H1 (cell line): ENCODE data around the gene DENND4B. TPM values are rescaled to one million over a fixed set of nuclear protein-coding genes. Genes with fewer than 3 reads are reported as not detected.

Experiments
- CTCF ChIA-PET: fragments of 300-600 bp; sonication (Branson Sonifier 250); formaldehyde crosslinking; loops from one replicate; lab custom pipeline; 2021; ENCODE audit not compliant: partially characterized antibody; lab: Charles Lee
- POLR2A ChIA-PET: fragments of 300-600 bp; sonication (Branson Sonifier 250); formaldehyde crosslinking; loops from one replicate; lab custom pipeline; 2021; ENCODE audit warnings: inconsistent platforms; ENCODE audit not compliant: partially characterized antibody; lab: Charles Lee
- DNase-seq, 2 experiments: peaks; one replicate each; pipeline versions ENCODE4 v3.0.0 to v3.0.0-alpha.2; 2010 to 2022; ENCODE audit warnings: low spot score in 2 of 2, low read depth in 1 of 2, mixed read lengths in 1 of 2
- FAIRE-seq: peaks from 2 replicates; lab custom pipeline; 2011; peaks lifted over from hg19 to GRCh38; lab: Jason Lieb, UNC
- H2AFZ ChIP-seq: 2 replicates; pipeline ENCODE4 v1.8.1; 2012; ENCODE audit warnings: low read length, inconsistent platforms
- H2AK5ac ChIP-seq: 2 replicates; pipeline ENCODE4 v1.6.1; 2013; ENCODE audit warnings: low read depth, low read length
- H2BK120ac ChIP-seq: replicated peaks from 2 replicates; pipeline ENCODE3; 2013; ENCODE audit warnings: low read depth, low read length, inconsistent platforms
- H2BK12ac ChIP-seq: 2 replicates; pipeline ENCODE4 v1.6.1; 2013; ENCODE audit warnings: low read depth, low read length
- H2BK15ac ChIP-seq: 2 replicates; pipeline ENCODE4 v1.6.1; 2013; ENCODE audit warnings: low read length
- H2BK20ac ChIP-seq: 2 replicates; pipeline ENCODE4 v1.6.1; 2013; ENCODE audit warnings: low read length
- H2BK5ac ChIP-seq: 2 replicates; pipeline ENCODE4 v1.6.1; 2013; ENCODE audit warnings: low read depth, low read length
- H3K14ac ChIP-seq: 2 replicates; pipeline ENCODE4 v1.6.1; 2013; ENCODE audit warnings: inconsistent platforms; ENCODE audit not compliant: insufficient read length
- H3K18ac ChIP-seq: 2 replicates; pipeline ENCODE4 v1.6.1; 2013; ENCODE audit warnings: low read length; ENCODE audit errors: extremely low read depth
- H3K23ac ChIP-seq: 2 replicates; pipeline ENCODE4 v1.6.1; 2013; ENCODE audit warnings: inconsistent platforms; ENCODE audit not compliant: insufficient read length
- H3K23me2 ChIP-seq: 2 replicates; pipeline ENCODE4 v1.6.1; 2013; ENCODE audit warnings: low read depth, low read length
- H3K27ac ChIP-seq: 2 replicates; pipeline ENCODE4 v1.6.1; 2011; ENCODE audit warnings: low read depth, low read length, inconsistent platforms
- H3K27me3 ChIP-seq, 4 experiments: replicated peaks in 1 of 4; 1 replicate in 1 of 4; 2 replicates in 3 of 4; pipeline versions ENCODE4 v1.6.1 to v1.8.1; 2011 to 2013; ENCODE audit warnings: low read length in 3 of 4, mild to moderate bottlenecking in 3 of 4, inconsistent platforms in 2 of 4, mixed read lengths in 2 of 4, moderate library complexity in 1 of 4; ENCODE audit not compliant: control insufficient read depth in 3 of 4, insufficient read depth in 3 of 4; ENCODE audit errors: extremely low read depth in 1 of 4
- H3K36me3 ChIP-seq, 4 experiments: 2 replicates each; pipeline versions ENCODE4 v1.6.1 to v1.8.1; 2011 to 2013; ENCODE audit warnings: mild to moderate bottlenecking in 4 of 4, low read length in 3 of 4, moderate library complexity in 2 of 4, control low read depth in 1 of 4, inconsistent platforms in 1 of 4; ENCODE audit not compliant: insufficient read depth in 4 of 4, control insufficient read depth in 2 of 4
- H3K4ac ChIP-seq: replicated peaks from 2 replicates; pipeline ENCODE3; 2013; ENCODE audit warnings: low read length, low read depth, mixed read lengths, inconsistent platforms; ENCODE audit not compliant: insufficient read length
- H3K4me1 ChIP-seq, 4 experiments: replicated peaks in 1 of 4; 1 replicate in 1 of 4; 2 replicates in 3 of 4; pipeline versions ENCODE4 v1.6.1 to v1.8.1; 2011 to 2013; ENCODE audit warnings: low read length in 3 of 4, inconsistent platforms in 2 of 4, mixed read lengths in 1 of 4; ENCODE audit not compliant: insufficient read depth in 4 of 4, control insufficient read depth in 3 of 4
- H3K4me2 ChIP-seq, 2 experiments: 2 replicates each; pipeline versions ENCODE4 v1.6.1 to v1.8.1; 2011 to 2013; ENCODE audit warnings: low read depth in 2 of 2, low read length in 2 of 2, control low read depth in 1 of 2, inconsistent platforms in 1 of 2, mild to moderate bottlenecking in 1 of 2; ENCODE audit not compliant: insufficient read depth in 1 of 2
- H3K4me3 ChIP-seq, 4 experiments: fragments of 200-600, 300-600 bp in 1 of 4; sonication (generic), shearing (Covaris generic), sonication (Bioruptor Twin) in 1 of 4; 2 replicates each; pipeline versions ENCODE4 v1.5.1 to v1.8.1; 2011 to 2016; ENCODE audit warnings: low read length in 4 of 4, low read depth in 3 of 4, control low read depth in 2 of 4, inconsistent platforms in 2 of 4, mild to moderate bottlenecking in 2 of 4, mixed read lengths in 1 of 4, moderate library complexity in 1 of 4; ENCODE audit not compliant: insufficient read depth in 2 of 4; ENCODE audit errors: extremely low read depth in 1 of 4
- H3K56ac ChIP-seq: replicated peaks from 2 replicates; pipeline ENCODE3; 2013; ENCODE audit warnings: low read depth, mild to moderate bottlenecking, mixed read lengths, low read length, inconsistent platforms; ENCODE audit not compliant: insufficient read length
- H3K79me1 ChIP-seq: 2 replicates; pipeline ENCODE4 v1.6.1; 2013; ENCODE audit warnings: low read depth, low read length, control low read depth
- H3K79me2 ChIP-seq, 2 experiments: 2 replicates each; pipeline versions ENCODE4 v1.6.1 to v1.8.1; 2012 to 2013; ENCODE audit warnings: low read length in 2 of 2, mild to moderate bottlenecking in 2 of 2, inconsistent platforms in 1 of 2; ENCODE audit not compliant: insufficient read depth in 2 of 2, control insufficient read depth in 1 of 2
- H3K9ac ChIP-seq, 4 experiments: replicated peaks in 1 of 4; 1 replicate in 1 of 4; 2 replicates in 3 of 4; pipeline versions ENCODE4 v1.6.1 to v1.8.1; 2011 to 2013; ENCODE audit warnings: low read depth in 3 of 4, low read length in 3 of 4, control low read depth in 2 of 4, mild to moderate bottlenecking in 2 of 4, moderate library complexity in 2 of 4, inconsistent platforms in 1 of 4; ENCODE audit errors: extremely low read depth in 1 of 4
- H3K9me3 ChIP-seq, 2 experiments: 2 replicates each; pipeline versions ENCODE4 v1.6.1 to v1.8.1; 2012 to 2013; ENCODE audit warnings: mild to moderate bottlenecking in 2 of 2, moderate library complexity in 2 of 2, control low read depth in 1 of 2, inconsistent platforms in 1 of 2, low read depth in 1 of 2, low read length in 1 of 2, mixed read lengths in 1 of 2; ENCODE audit not compliant: insufficient read depth in 2 of 2
- H4K20me1 ChIP-seq, 2 experiments: replicated peaks in 1 of 2; 2 replicates each; pipeline versions ENCODE3 to v1.8.1; 2011 to 2013; ENCODE audit warnings: inconsistent platforms in 2 of 2, low read length in 2 of 2, mild to moderate bottlenecking in 1 of 2; ENCODE audit not compliant: insufficient read depth in 2 of 2, control insufficient read depth in 1 of 2
- H4K5ac ChIP-seq: 2 replicates; pipeline ENCODE4 v1.6.1; 2013; ENCODE audit warnings: low read length, low read depth, mixed read lengths, inconsistent platforms; ENCODE audit not compliant: insufficient read length
- H4K8ac ChIP-seq: 2 replicates; pipeline ENCODE4 v1.8.0; 2013; ENCODE audit warnings: mild to moderate bottlenecking, moderate library complexity, low read length, inconsistent platforms; ENCODE audit not compliant: insufficient read depth; ENCODE audit errors: extremely low read depth
- H4K91ac ChIP-seq: replicated peaks from 2 replicates; pipeline ENCODE3; 2013; ENCODE audit warnings: low read length, mixed read lengths, inconsistent platforms; ENCODE audit not compliant: insufficient read length
- HDAC6 ChIP-seq: IDR thresholded peaks from one replicate; pipeline ENCODE4 v1.7.1; 2012; ENCODE audit warnings: low read depth, mild to moderate bottlenecking, inconsistent platforms, low read length, moderate library complexity
- NANOG ChIP-seq: IDR thresholded peaks from 2 replicates; pipeline ENCODE4 v1.6.1; 2011; ENCODE audit warnings: low read length, low read depth, mild to moderate bottlenecking, inconsistent platforms; ENCODE audit not compliant: insufficient read depth, poor library complexity, severe bottlenecking
- RBBP5 ChIP-seq: IDR thresholded peaks from 2 replicates; pipeline ENCODE4 v1.7.1; 2012; ENCODE audit warnings: low read depth, mild to moderate bottlenecking, inconsistent platforms, low read length, moderate library complexity, borderline replicate concordance
- RFX5 ChIP-seq: IDR thresholded peaks from 2 replicates; pipeline ENCODE4 v1.6.1; 2011; ENCODE audit warnings: low read depth, low read length, improper control_type of control experiment, borderline replicate concordance
- SP4 ChIP-seq: IDR thresholded peaks from 2 replicates; pipeline ENCODE4 v1.6.1; 2012; ENCODE audit warnings: low read length, inconsistent platforms
- YY1 ChIP-seq: IDR thresholded peaks from 2 replicates; pipeline ENCODE4 v1.6.1; 2011; ENCODE audit warnings: low read depth, mild to moderate bottlenecking, low read length
- WGBS, 2 experiments: shearing (Covaris generic) in 1 of 2; methylation state at CpG; one replicate each; pipeline versions ENCODE4 v1.1.6 to v1.1.7; 2013 to 2015; ENCODE audit warnings: low lambda C conversion rate in 2 of 2, mixed read lengths in 2 of 2, inconsistent platforms in 1 of 2, low coverage in 1 of 2, missing lambda C conversion rate in 1 of 2; ENCODE audit not compliant: insufficient replicate concordance in 2 of 2, insufficient coverage in 1 of 2, insufficient read length in 1 of 2; ENCODE audit errors: extremely low coverage in 1 of 2, missing lambda C conversion rate in 1 of 2; 5-methylcytosine and 5-hydroxymethylcytosine counted together
- polyA plus RNA-seq, 7 experiments: library from polyadenylated mRNA; depleted of rRNA in 3 of 7; stranded (reverse) in 5 of 7; unstranded in 2 of 7; fragments of >200 nt in 5 of 7; fragments of 200-250 nt in 2 of 7; gene quantifications; 1 replicate in 5 of 7; 2 replicates in 1 of 7; 4 replicates in 1 of 7; pipeline versions ENCODE4 v1.2.1 to v1.2.3, GENCODE V29; 2011 to 2013; ENCODE audit warnings: missing spikeins in 2 of 7, mixed read lengths in 2 of 7
- total RNA-seq: library from RNA; stranded (reverse); fragmentation: NEBNext Ultra II Directional; extraction: Animal tissue kit (Norgen Biotek cat#: 25700); gene quantifications from 2 replicates; pipeline ENCODE4 v1.2.1, GENCODE V29; 2021

The DENND4B gene
- total and polyA plus RNA-seq, 2 of the 8 experiments (the other 6 are each of a cell fraction or from before 2014, with no cell fraction given) = 45.6 to 61.1 TPM

- H2BK15ac ChIP-seq = no peak overlapping the region
- no peak overlapping the region for H2BK5ac ChIP-seq
- H3K36me3 ChIP-seq = peaks cover 12 to 63% (median 49%) of the 10 kb centered on the region in 4 experiments
- ChIA-PET POLR2A (interaction anchor here (1.0 to 3.7 kb wide), 5 partner anchors 9 to 56 kb away, joined by 3 to 24 read pairs (median 6); partner anchors contain the start of genes DENND4B, GATAD2B and RPS27), CTCF (interaction anchor here (0.8 to 1.8 kb wide), 3 partner anchors 9 to 12 kb away, joined by 4 to 5 read pairs (median 5); partner anchors contain the start of genes DENND4B and GATAD2B)
- H2BK120ac ChIP-seq = no peak overlapping the region
- no peak overlapping the region for H3K56ac ChIP-seq
- TF ChIP-seq YY1 = no peak
- no peak for TF ChIP-seq HDAC6
- TF ChIP-seq RBBP5 = no peak
- TF ChIP-seq RFX5 = no peak
- TF ChIP-seq SP4 = no peak
- TF ChIP-seq NANOG = no peak
- no peak overlapping the region for H3K4me2 ChIP-seq
- no peak overlapping the region for H3K4ac ChIP-seq
- H3K27ac ChIP-seq = no peak overlapping the region
- FAIRE-seq (no peak), DNase-seq (no peak)
- no peak overlapping the region for H2AK5ac ChIP-seq
- H3K23me2 ChIP-seq = no peaks in the 10 kb centered on the region
- no peak overlapping the region for H4K8ac ChIP-seq
- no peak overlapping the region for H3K23ac ChIP-seq
- H4K5ac ChIP-seq = no peak overlapping the region
- H3K18ac ChIP-seq = no peak overlapping the region
- H2BK20ac ChIP-seq = no peak overlapping the region
- 89% methylated on average over 9 of the region's 9 CpGs; no CpG with 5 or more reads in 1 of the 2 experiments for WGBS, 2 experiments
- no peak overlapping the region for H2BK12ac ChIP-seq
- H4K91ac ChIP-seq = no peak overlapping the region
- H3K14ac ChIP-seq = no peak overlapping the region
- no peak overlapping the region for H3K9ac ChIP-seq
- H2AFZ ChIP-seq = no peak overlapping the region
- peaks cover 0 to 13% of the 10 kb centered on the region in 2 experiments for H4K20me1 ChIP-seq
- no peak overlapping the region for H3K4me3 ChIP-seq
- H3K27me3 ChIP-seq = no peaks in the 10 kb centered on the region
- no peaks in the 10 kb centered on the region for H3K79me2 ChIP-seq
- H3K79me1 ChIP-seq = no peaks in the 10 kb centered on the region; the same call in 1 of the 2 replicates
- no peaks in the 10 kb centered on the region for H3K4me1 ChIP-seq
- no peaks in the 10 kb centered on the region for H3K9me3 ChIP-seq
Measured at GRCh38 chr1:153934746-153935145, 11.8 kb downstream of the DENND4B start.
